ENCODE data around the gene TMOD2. TPM values are rescaled to one million over a fixed set of nuclear protein-coding genes. Genes with fewer than 3 reads are reported as not detected.

TMOD2 gene
- total RNA-seq, 1 donor: 9.8 TPM

- peaks cover 13% of the 10 kb centered on the region for H3K27me3 ChIP-seq (ENCODE audit: insufficient read depth, low read length)
- H3K4me2 ChIP-seq (ENCODE audit: insufficient read depth, low read length): no peak overlapping the region
- TF ChIP-seq CTCF (IDR thresholded peaks at IDR 0.05; ENCODE audit: extremely low read depth, low read depth, low read length): no peak
- peaks cover 10% of the 10 kb centered on the region for H3K4me1 ChIP-seq (ENCODE audit: insufficient read depth, low read length)
- no peak overlapping the region for H3K27ac ChIP-seq (ENCODE audit: low read depth, low read length)
- no peaks in the 10 kb centered on the region for H4K20me1 ChIP-seq (ENCODE audit: insufficient read depth, low read length)
- H3K79me2 ChIP-seq (ENCODE audit: insufficient read depth, low read length): no peaks in the 10 kb centered on the region
- peak; percentile 79 for DNase-seq (ENCODE audit: insufficient read length, low spot score, missing footprints)
- no peaks in the 10 kb centered on the region for H3K36me3 ChIP-seq (ENCODE audit: insufficient read depth, low read length)
- no peak overlapping the region for H2AFZ ChIP-seq (ENCODE audit: low read length)
- H3K9me3 ChIP-seq (ENCODE audit: low read depth, low read length): no peaks in the 10 kb centered on the region
- no peak overlapping the region for H3K4me3 ChIP-seq (ENCODE audit: insufficient read depth, low read length)
Measured at GRCh38 chr15:51739061-51739712, 12.2 kb upstream of the TMOD2 start.

GRCh38 chr15:51749307-51749706, 2.1 kb upstream of the TMOD2 start:
- no peak overlapping the region for H3K4me3 ChIP-seq (ENCODE audit: insufficient read depth, low read length)
- peaks cover 51% of the 10 kb centered on the region for H3K27me3 ChIP-seq (ENCODE audit: insufficient read depth, low read length)
- H2AFZ ChIP-seq (ENCODE audit: low read length): no peak overlapping the region
- no peaks in the 10 kb centered on the region for H4K20me1 ChIP-seq (ENCODE audit: insufficient read depth, low read length)
- no peaks in the 10 kb centered on the region for H3K9me3 ChIP-seq (ENCODE audit: low read depth, low read length)
- no peak overlapping the region for H3K27ac ChIP-seq (ENCODE audit: low read depth, low read length)
- H3K4me1 ChIP-seq (ENCODE audit: insufficient read depth, low read length): peaks cover 6% of the 10 kb centered on the region
- H3K4me2 ChIP-seq (ENCODE audit: insufficient read depth, low read length): no peak overlapping the region
- no peaks in the 10 kb centered on the region for H3K36me3 ChIP-seq (ENCODE audit: insufficient read depth, low read length)
- no peaks in the 10 kb centered on the region for H3K79me2 ChIP-seq (ENCODE audit: insufficient read depth, low read length)
- DNase-seq (ENCODE audit: insufficient read length, low spot score, missing footprints): no peak
- TF ChIP-seq CTCF (IDR thresholded peaks at IDR 0.05; ENCODE audit: extremely low read depth, low read depth, low read length): no peak

GRCh38 chr15:51750186-51750585, 1.2 kb upstream of the TMOD2 start:
- Histone ChIP-seq H3K36me3 (ENCODE audit: insufficient read depth, low read length) (no peaks in the 10 kb centered on the region), H3K4me1 (ENCODE audit: insufficient read depth, low read length) (peaks cover 6% of the 10 kb centered on the region), H3K9me3 (ENCODE audit: low read depth, low read length) (no peaks in the 10 kb centered on the region), H2AFZ (ENCODE audit: low read length) (no peak overlapping the region), H3K27ac (ENCODE audit: low read depth, low read length) (no peak overlapping the region), H3K4me3 (ENCODE audit: insufficient read depth, low read length) (no peak overlapping the region), H3K4me2 (ENCODE audit: insufficient read depth, low read length) (no peak overlapping the region), H3K79me2 (ENCODE audit: insufficient read depth, low read length) (no peaks in the 10 kb centered on the region), H3K27me3 (ENCODE audit: insufficient read depth, low read length) (peaks cover 45% of the 10 kb centered on the region), H4K20me1 (ENCODE audit: insufficient read depth, low read length) (no peaks in the 10 kb centered on the region)
- DNase-seq (ENCODE audit: insufficient read length, low spot score, missing footprints): no peak
- TF ChIP-seq CTCF (IDR thresholded peaks at IDR 0.05; ENCODE audit: extremely low read depth, low read depth, low read length): no peak

GRCh38 chr15:51751697-51752683, 593 bp downstream of the TMOD2 start:
- Histone ChIP-seq H3K9me3 (ENCODE audit: low read depth, low read length) (no peaks in the 10 kb centered on the region), H3K4me1 (ENCODE audit: insufficient read depth, low read length) (peaks cover 6% of the 10 kb centered on the region), H2AFZ (ENCODE audit: low read length) (peak overlapping the region; percentile 90), H3K27ac (ENCODE audit: low read depth, low read length) (no peak overlapping the region), H3K4me3 (ENCODE audit: insufficient read depth, low read length) (peak overlapping the region; percentile 72), H3K4me2 (ENCODE audit: insufficient read depth, low read length) (peak overlapping the region; percentile 82), H3K27me3 (ENCODE audit: insufficient read depth, low read length) (peaks cover 40% of the 10 kb centered on the region), H4K20me1 (ENCODE audit: insufficient read depth, low read length) (no peaks in the 10 kb centered on the region), H3K36me3 (ENCODE audit: insufficient read depth, low read length) (no peaks in the 10 kb centered on the region), H3K79me2 (ENCODE audit: insufficient read depth, low read length) (no peaks in the 10 kb centered on the region)
- DNase-seq (ENCODE audit: insufficient read length, low spot score, missing footprints): peak; percentile 86
- no peak for TF ChIP-seq CTCF (IDR thresholded peaks at IDR 0.05; ENCODE audit: extremely low read depth, low read depth, low read length)

Measured in osteoblast (primary cell).